Keratinocyte (primary cell): ENCODE measurements around the gene MS4A7. TPM values are rescaled to one million over a fixed set of nuclear protein-coding genes. Genes with fewer than 3 reads are reported as not detected.

ENCODE experiments used
- DNase-seq: peaks from one replicate; pipeline ENCODE4 v3.0.0-alpha.2; 2011; ENCODE audit warnings: low read depth, missing footprints, low spot score
- FAIRE-seq: peaks from 2 replicates; lab custom pipeline; 2011; peaks lifted over from hg19 to GRCh38; lab: Jason Lieb, UNC
- H2AFZ ChIP-seq: 2 replicates; pipeline ENCODE4 v1.6.0; 2012; ENCODE audit warnings: low read length, control low read depth, inconsistent platforms; ENCODE audit not compliant: control insufficient read depth
- H3K27ac ChIP-seq: 2 replicates; pipeline ENCODE4 v1.5.1; 2011; ENCODE audit warnings: low read length; ENCODE audit not compliant: control insufficient read depth, insufficient read depth
- H3K27me3 ChIP-seq: 3 replicates; pipeline ENCODE4 v1.6.0; 2011; ENCODE audit warnings: low read length; ENCODE audit not compliant: control insufficient read depth, insufficient read depth; ENCODE audit errors: extremely low read depth
- H3K36me3 ChIP-seq, 2 experiments: 2 replicates in 1 of 2; 3 replicates in 1 of 2; pipeline ENCODE4 v1.5.1; 2011; ENCODE audit warnings: low read length in 2 of 2, mild to moderate bottlenecking in 1 of 2; ENCODE audit not compliant: control insufficient read depth in 2 of 2, insufficient read depth in 2 of 2; ENCODE audit errors: extremely low read depth in 1 of 2
- H3K4me1 ChIP-seq: 3 replicates; pipeline ENCODE4 v1.5.1; 2011; ENCODE audit warnings: low read length; ENCODE audit not compliant: control insufficient read depth, insufficient read depth; ENCODE audit errors: extremely low read depth
- H3K4me2 ChIP-seq: 3 replicates; pipeline ENCODE4 v1.6.0; 2011; ENCODE audit warnings: low read depth, low read length; ENCODE audit not compliant: control insufficient read depth, insufficient read depth; ENCODE audit errors: extremely low read depth
- H3K4me3 ChIP-seq, 3 experiments: fragments of 200-600 bp in 1 of 3; sonication (generic) in 1 of 3; 2 replicates in 2 of 3; 3 replicates in 1 of 3; pipeline ENCODE4 v1.5.1; 2011 to 2016; ENCODE audit warnings: low read length in 3 of 3, mild to moderate bottlenecking in 3 of 3, control low read depth in 2 of 3, inconsistent platforms in 1 of 3, low read depth in 1 of 3, mixed read lengths in 1 of 3, mixed run types in 1 of 3, moderate library complexity in 1 of 3; ENCODE audit not compliant: control insufficient read depth in 2 of 3, insufficient read depth in 2 of 3; ENCODE audit errors: extremely low read depth in 1 of 3
- H3K79me2 ChIP-seq: 2 replicates; pipeline ENCODE4 v1.6.0; 2012; ENCODE audit warnings: low read length; ENCODE audit not compliant: control insufficient read depth, insufficient read depth
- H3K9ac ChIP-seq: 3 replicates; pipeline ENCODE4 v1.6.0; 2011; ENCODE audit warnings: low read length; ENCODE audit not compliant: control insufficient read depth, insufficient read depth; ENCODE audit errors: extremely low read depth
- H3K9me1 ChIP-seq: 3 replicates; pipeline ENCODE4 v1.6.0; 2011; ENCODE audit warnings: low read length; ENCODE audit not compliant: control insufficient read depth, insufficient read depth; ENCODE audit errors: extremely low read depth
- H3K9me3 ChIP-seq: 2 replicates; pipeline ENCODE4 v1.5.1; 2012; ENCODE audit warnings: low read depth, low read length; ENCODE audit not compliant: control insufficient read depth
- H4K20me1 ChIP-seq: 3 replicates; pipeline ENCODE4 v1.6.0; 2011; ENCODE audit warnings: low read length; ENCODE audit not compliant: control insufficient read depth, insufficient read depth; ENCODE audit errors: extremely low read depth
- EZH2 ChIP-seq: IDR thresholded peaks from one replicate; pipeline ENCODE4 v1.6.1; 2012; ENCODE audit warnings: inconsistent platforms, mild to moderate bottlenecking, low read length, moderate library complexity
- dilution Hi-C: fragments of 300-500 bp; cut with MboI; formaldehyde crosslinking; loops from one replicate; pipeline ENCODE4 v1.7.0; 2020; ENCODE audit warnings: low sequenced_read_pairs; ENCODE audit not compliant: extremely low pct_ligation_motif_present
- polyA plus RNA-seq, 5 experiments: library from polyadenylated mRNA; depleted of rRNA in 3 of 5; stranded (reverse) in 3 of 5; stranded (forward) in 1 of 5; unstranded in 1 of 5; fragments of >200 nt; gene quantifications; 1 replicate in 1 of 5; 2 replicates in 3 of 5; 3 replicates in 1 of 5; pipeline versions ENCODE4 v1.2.1 to v1.2.3, GENCODE V29; 2011 to 2012; ENCODE audit warnings: missing spikeins in 2 of 5, low read depth in 1 of 5, low replicate concordance in 1 of 5
- TF ChIP-seq, protein P1 (sequence below), 3 experiments: IDR thresholded peaks in 1 of 3; conservative IDR thresholded peaks in 1 of 3; optimal IDR thresholded peaks in 1 of 3; 2 replicates in 2 of 3; 3 replicates in 1 of 3; pipeline versions ENCODE3 to v1.5.1; 2011; ENCODE audit warnings: low read length in 3 of 3, mild to moderate bottlenecking in 3 of 3, moderate library complexity in 2 of 3, control low read depth in 1 of 3, inconsistent platforms in 1 of 3; ENCODE audit not compliant: insufficient read depth in 2 of 3; ENCODE audit errors: extremely low read depth in 1 of 3

The MS4A7 gene
- polyA plus RNA-seq, 1 donor (not counting 4 experiments of a cell fraction or from before 2014, with no cell fraction given) = not detected

DNA sequence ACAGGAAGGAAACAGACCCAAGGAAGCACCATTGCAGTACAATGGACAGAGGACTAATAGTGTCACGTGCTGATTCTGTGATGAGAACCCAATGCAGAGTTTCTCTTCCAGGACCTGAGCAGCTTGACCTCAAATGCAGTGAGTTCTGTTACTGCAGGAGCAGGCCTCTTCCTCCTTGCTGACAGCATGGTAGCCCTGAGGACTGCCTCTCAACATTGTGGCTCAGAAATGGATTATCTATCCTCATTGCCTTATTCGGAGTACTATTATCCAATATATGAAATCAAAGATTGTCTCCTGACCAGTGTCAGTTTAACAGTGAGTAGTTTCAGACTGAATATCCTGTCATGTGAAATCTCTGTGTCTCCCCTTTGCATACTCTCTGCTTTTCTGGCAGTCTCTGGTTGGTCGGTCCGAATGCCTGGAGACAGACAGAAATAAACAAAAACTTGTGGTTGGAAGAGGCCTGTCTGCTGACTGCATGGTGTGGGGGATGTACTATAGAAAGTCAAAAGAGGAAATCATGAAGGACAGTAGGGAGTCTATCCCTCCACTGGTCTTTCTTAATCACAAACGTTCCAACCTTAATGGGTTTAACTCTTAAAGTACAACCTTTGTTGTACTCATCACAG lies 11.1 kb downstream of the MS4A7 start:
- Histone ChIP-seq H3K9ac (no peak overlapping the region), H3K79me2 (no peaks in the 10 kb centered on the region), H3K27me3 (no peaks in the 10 kb centered on the region), H3K9me1 (no peaks in the 10 kb centered on the region), H3K36me3 (no peaks in the 10 kb centered on the region), H3K27ac (no peak overlapping the region), H2AFZ (no peak overlapping the region), H3K4me2 (no peak overlapping the region), H4K20me1 (no peaks in the 10 kb centered on the region), H3K4me3 (no peak overlapping the region), H3K4me1 (no peaks in the 10 kb centered on the region), H3K9me3 (no peaks in the 10 kb centered on the region)
- dilution Hi-C loops = no loop called here
- no peak for TF ChIP-seq EZH2
- TF ChIP-seq, protein P1, sequence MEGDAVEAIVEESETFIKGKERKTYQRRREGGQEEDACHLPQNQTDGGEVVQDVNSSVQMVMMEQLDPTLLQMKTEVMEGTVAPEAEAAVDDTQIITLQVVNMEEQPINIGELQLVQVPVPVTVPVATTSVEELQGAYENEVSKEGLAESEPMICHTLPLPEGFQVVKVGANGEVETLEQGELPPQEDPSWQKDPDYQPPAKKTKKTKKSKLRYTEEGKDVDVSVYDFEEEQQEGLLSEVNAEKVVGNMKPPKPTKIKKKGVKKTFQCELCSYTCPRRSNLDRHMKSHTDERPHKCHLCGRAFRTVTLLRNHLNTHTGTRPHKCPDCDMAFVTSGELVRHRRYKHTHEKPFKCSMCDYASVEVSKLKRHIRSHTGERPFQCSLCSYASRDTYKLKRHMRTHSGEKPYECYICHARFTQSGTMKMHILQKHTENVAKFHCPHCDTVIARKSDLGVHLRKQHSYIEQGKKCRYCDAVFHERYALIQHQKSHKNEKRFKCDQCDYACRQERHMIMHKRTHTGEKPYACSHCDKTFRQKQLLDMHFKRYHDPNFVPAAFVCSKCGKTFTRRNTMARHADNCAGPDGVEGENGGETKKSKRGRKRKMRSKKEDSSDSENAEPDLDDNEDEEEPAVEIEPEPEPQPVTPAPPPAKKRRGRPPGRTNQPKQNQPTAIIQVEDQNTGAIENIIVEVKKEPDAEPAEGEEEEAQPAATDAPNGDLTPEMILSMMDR (optimal IDR thresholded peaks at IDR 0.05 in 1 of 3, IDR thresholded peaks at IDR 0.05 in 1 of 3, conservative IDR thresholded peaks at IDR 0.05 in 1 of 3; ENCODE audit: extremely low read depth in 1 of 3, insufficient read depth in 2 of 3, low read length in 3 of 3) = no peak
- FAIRE-seq = no peak
- DNase-seq = no peak

DNA sequence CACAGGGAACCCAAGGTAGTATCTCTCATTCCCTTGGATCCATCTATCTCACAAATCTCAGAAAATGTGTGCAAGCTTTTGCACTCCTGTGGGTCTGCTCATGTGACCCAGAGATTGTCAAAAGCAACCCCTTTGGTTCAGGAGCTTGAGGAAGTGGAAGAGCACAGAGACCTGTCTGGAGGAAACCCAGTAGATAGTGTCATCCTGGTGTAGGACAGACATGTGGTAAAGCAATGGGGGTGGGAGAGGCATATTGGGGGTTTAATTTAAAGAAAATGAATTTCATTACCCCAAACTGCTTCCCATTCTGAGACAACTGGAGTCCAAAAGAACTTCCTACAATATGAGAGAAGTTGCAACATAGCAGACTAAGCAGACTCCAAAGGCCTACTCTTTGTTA lies 12.1 kb downstream of the MS4A7 start:
- H3K27ac ChIP-seq = no peak overlapping the region
- no peaks in the 10 kb centered on the region for H3K9me3 ChIP-seq
- no peak overlapping the region for H3K4me2 ChIP-seq
- FAIRE-seq = no peak
- H3K4me3 ChIP-seq = no peak overlapping the region
- no peaks in the 10 kb centered on the region for H3K27me3 ChIP-seq
- no peak overlapping the region for H2AFZ ChIP-seq
- no peak for TF ChIP-seq EZH2
- TF ChIP-seq, protein P1 (optimal IDR thresholded peaks at IDR 0.05 in 1 of 3, IDR thresholded peaks at IDR 0.05 in 1 of 3, conservative IDR thresholded peaks at IDR 0.05 in 1 of 3; ENCODE audit: extremely low read depth in 1 of 3, insufficient read depth in 2 of 3, low read length in 3 of 3) = no peak
- H3K4me1 ChIP-seq = no peaks in the 10 kb centered on the region
- H3K36me3 ChIP-seq = no peaks in the 10 kb centered on the region
- dilution Hi-C loops = no loop called here
- H3K9me1 ChIP-seq = no peaks in the 10 kb centered on the region
- no peak for DNase-seq
- H3K9ac ChIP-seq = no peak overlapping the region
- no peaks in the 10 kb centered on the region for H4K20me1 ChIP-seq
- no peaks in the 10 kb centered on the region for H3K79me2 ChIP-seq
